H1 (cell line): Measurements from ENCODE around the gene GCLC. TPM values are rescaled to one million over a fixed set of nuclear protein-coding genes. Genes with fewer than 3 reads are reported as not detected.

Experiments
- CTCF ChIA-PET: fragments of 300-600 bp; sonication (Branson Sonifier 250); formaldehyde crosslinking; loops from one replicate; lab custom pipeline; 2021; ENCODE audit not compliant: partially characterized antibody; lab: Charles Lee
- POLR2A ChIA-PET: fragments of 300-600 bp; sonication (Branson Sonifier 250); formaldehyde crosslinking; loops from one replicate; lab custom pipeline; 2021; ENCODE audit warnings: inconsistent platforms; ENCODE audit not compliant: partially characterized antibody; lab: Charles Lee
- DNase-seq, 2 experiments: peaks; one replicate each; pipeline versions ENCODE4 v3.0.0 to v3.0.0-alpha.2; 2010 to 2022; ENCODE audit warnings: low spot score in 2 of 2, low read depth in 1 of 2, mixed read lengths in 1 of 2
- FAIRE-seq: peaks from 2 replicates; lab custom pipeline; 2011; peaks lifted over from hg19 to GRCh38; lab: Jason Lieb, UNC
- H2AFZ ChIP-seq: 2 replicates; pipeline ENCODE4 v1.8.1; 2012; ENCODE audit warnings: low read length, inconsistent platforms
- H2AK5ac ChIP-seq: 2 replicates; pipeline ENCODE4 v1.6.1; 2013; ENCODE audit warnings: low read depth, low read length
- H2BK120ac ChIP-seq: replicated peaks from 2 replicates; pipeline ENCODE3; 2013; ENCODE audit warnings: low read depth, low read length, inconsistent platforms
- H2BK12ac ChIP-seq: 2 replicates; pipeline ENCODE4 v1.6.1; 2013; ENCODE audit warnings: low read depth, low read length
- H2BK15ac ChIP-seq: 2 replicates; pipeline ENCODE4 v1.6.1; 2013; ENCODE audit warnings: low read length
- H2BK20ac ChIP-seq: 2 replicates; pipeline ENCODE4 v1.6.1; 2013; ENCODE audit warnings: low read length
- H2BK5ac ChIP-seq: 2 replicates; pipeline ENCODE4 v1.6.1; 2013; ENCODE audit warnings: low read depth, low read length
- H3K14ac ChIP-seq: 2 replicates; pipeline ENCODE4 v1.6.1; 2013; ENCODE audit warnings: inconsistent platforms; ENCODE audit not compliant: insufficient read length
- H3K18ac ChIP-seq: 2 replicates; pipeline ENCODE4 v1.6.1; 2013; ENCODE audit warnings: low read length; ENCODE audit errors: extremely low read depth
- H3K23ac ChIP-seq: 2 replicates; pipeline ENCODE4 v1.6.1; 2013; ENCODE audit warnings: inconsistent platforms; ENCODE audit not compliant: insufficient read length
- H3K23me2 ChIP-seq: 2 replicates; pipeline ENCODE4 v1.6.1; 2013; ENCODE audit warnings: low read depth, low read length
- H3K27ac ChIP-seq: 2 replicates; pipeline ENCODE4 v1.6.1; 2011; ENCODE audit warnings: low read depth, low read length, inconsistent platforms
- H3K27me3 ChIP-seq, 4 experiments: replicated peaks in 1 of 4; 1 replicate in 1 of 4; 2 replicates in 3 of 4; pipeline versions ENCODE4 v1.6.1 to v1.8.1; 2011 to 2013; ENCODE audit warnings: low read length in 3 of 4, mild to moderate bottlenecking in 3 of 4, inconsistent platforms in 2 of 4, mixed read lengths in 2 of 4, moderate library complexity in 1 of 4; ENCODE audit not compliant: control insufficient read depth in 3 of 4, insufficient read depth in 3 of 4; ENCODE audit errors: extremely low read depth in 1 of 4
- H3K36me3 ChIP-seq, 4 experiments: 2 replicates each; pipeline versions ENCODE4 v1.6.1 to v1.8.1; 2011 to 2013; ENCODE audit warnings: mild to moderate bottlenecking in 4 of 4, low read length in 3 of 4, moderate library complexity in 2 of 4, control low read depth in 1 of 4, inconsistent platforms in 1 of 4; ENCODE audit not compliant: insufficient read depth in 4 of 4, control insufficient read depth in 2 of 4
- H3K4ac ChIP-seq: replicated peaks from 2 replicates; pipeline ENCODE3; 2013; ENCODE audit warnings: low read length, low read depth, mixed read lengths, inconsistent platforms; ENCODE audit not compliant: insufficient read length
- H3K4me1 ChIP-seq, 4 experiments: replicated peaks in 1 of 4; 1 replicate in 1 of 4; 2 replicates in 3 of 4; pipeline versions ENCODE4 v1.6.1 to v1.8.1; 2011 to 2013; ENCODE audit warnings: low read length in 3 of 4, inconsistent platforms in 2 of 4, mixed read lengths in 1 of 4; ENCODE audit not compliant: insufficient read depth in 4 of 4, control insufficient read depth in 3 of 4
- H3K4me2 ChIP-seq, 2 experiments: 2 replicates each; pipeline versions ENCODE4 v1.6.1 to v1.8.1; 2011 to 2013; ENCODE audit warnings: low read depth in 2 of 2, low read length in 2 of 2, control low read depth in 1 of 2, inconsistent platforms in 1 of 2, mild to moderate bottlenecking in 1 of 2; ENCODE audit not compliant: insufficient read depth in 1 of 2
- H3K4me3 ChIP-seq, 4 experiments: fragments of 200-600, 300-600 bp in 1 of 4; sonication (generic), shearing (Covaris generic), sonication (Bioruptor Twin) in 1 of 4; 2 replicates each; pipeline versions ENCODE4 v1.5.1 to v1.8.1; 2011 to 2016; ENCODE audit warnings: low read length in 4 of 4, low read depth in 3 of 4, control low read depth in 2 of 4, inconsistent platforms in 2 of 4, mild to moderate bottlenecking in 2 of 4, mixed read lengths in 1 of 4, moderate library complexity in 1 of 4; ENCODE audit not compliant: insufficient read depth in 2 of 4; ENCODE audit errors: extremely low read depth in 1 of 4
- H3K56ac ChIP-seq: replicated peaks from 2 replicates; pipeline ENCODE3; 2013; ENCODE audit warnings: low read depth, mild to moderate bottlenecking, mixed read lengths, low read length, inconsistent platforms; ENCODE audit not compliant: insufficient read length
- H3K79me1 ChIP-seq: 2 replicates; pipeline ENCODE4 v1.6.1; 2013; ENCODE audit warnings: low read depth, low read length, control low read depth
- H3K79me2 ChIP-seq, 2 experiments: 2 replicates each; pipeline versions ENCODE4 v1.6.1 to v1.8.1; 2012 to 2013; ENCODE audit warnings: low read length in 2 of 2, mild to moderate bottlenecking in 2 of 2, inconsistent platforms in 1 of 2; ENCODE audit not compliant: insufficient read depth in 2 of 2, control insufficient read depth in 1 of 2
- H3K9ac ChIP-seq, 4 experiments: replicated peaks in 1 of 4; 1 replicate in 1 of 4; 2 replicates in 3 of 4; pipeline versions ENCODE4 v1.6.1 to v1.8.1; 2011 to 2013; ENCODE audit warnings: low read depth in 3 of 4, low read length in 3 of 4, control low read depth in 2 of 4, mild to moderate bottlenecking in 2 of 4, moderate library complexity in 2 of 4, inconsistent platforms in 1 of 4; ENCODE audit errors: extremely low read depth in 1 of 4
- H3K9me3 ChIP-seq, 2 experiments: 2 replicates each; pipeline versions ENCODE4 v1.6.1 to v1.8.1; 2012 to 2013; ENCODE audit warnings: mild to moderate bottlenecking in 2 of 2, moderate library complexity in 2 of 2, control low read depth in 1 of 2, inconsistent platforms in 1 of 2, low read depth in 1 of 2, low read length in 1 of 2, mixed read lengths in 1 of 2; ENCODE audit not compliant: insufficient read depth in 2 of 2
- H4K20me1 ChIP-seq, 2 experiments: replicated peaks in 1 of 2; 2 replicates each; pipeline versions ENCODE3 to v1.8.1; 2011 to 2013; ENCODE audit warnings: inconsistent platforms in 2 of 2, low read length in 2 of 2, mild to moderate bottlenecking in 1 of 2; ENCODE audit not compliant: insufficient read depth in 2 of 2, control insufficient read depth in 1 of 2
- H4K5ac ChIP-seq: 2 replicates; pipeline ENCODE4 v1.6.1; 2013; ENCODE audit warnings: low read length, low read depth, mixed read lengths, inconsistent platforms; ENCODE audit not compliant: insufficient read length
- H4K8ac ChIP-seq: 2 replicates; pipeline ENCODE4 v1.8.0; 2013; ENCODE audit warnings: mild to moderate bottlenecking, moderate library complexity, low read length, inconsistent platforms; ENCODE audit not compliant: insufficient read depth; ENCODE audit errors: extremely low read depth
- H4K91ac ChIP-seq: replicated peaks from 2 replicates; pipeline ENCODE3; 2013; ENCODE audit warnings: low read length, mixed read lengths, inconsistent platforms; ENCODE audit not compliant: insufficient read length
- CBX8 ChIP-seq: fragments of 300-800, 300-1000 bp; sonication (generic); IDR thresholded peaks from 2 replicates; pipeline ENCODE4 v1.7.1; 2016; ENCODE audit warnings: low read depth, low read length, borderline replicate concordance
- GTF2F1 ChIP-seq: IDR thresholded peaks from 2 replicates; pipeline ENCODE4 v1.6.1; 2012; ENCODE audit warnings: low read depth, low read length, improper control_type of control experiment, borderline replicate concordance
- KDM4A ChIP-seq: IDR thresholded peaks from one replicate; pipeline ENCODE4 v1.7.1; 2012; ENCODE audit warnings: low read depth, mild to moderate bottlenecking, moderate library complexity, low read length, inconsistent platforms; ENCODE audit not compliant: severe bottlenecking
- POLR2AphosphoS5 ChIP-seq: IDR thresholded peaks from 2 replicates; pipeline ENCODE4 v1.6.1; 2011; ENCODE audit warnings: low read depth, low read length
- TAF1 ChIP-seq: IDR thresholded peaks from 2 replicates; pipeline ENCODE4 v1.6.1; 2011; ENCODE audit warnings: mild to moderate bottlenecking, low read depth, low read length
- WGBS, 2 experiments: shearing (Covaris generic) in 1 of 2; methylation state at CpG; one replicate each; pipeline versions ENCODE4 v1.1.6 to v1.1.7; 2013 to 2015; ENCODE audit warnings: low lambda C conversion rate in 2 of 2, mixed read lengths in 2 of 2, inconsistent platforms in 1 of 2, low coverage in 1 of 2, missing lambda C conversion rate in 1 of 2; ENCODE audit not compliant: insufficient replicate concordance in 2 of 2, insufficient coverage in 1 of 2, insufficient read length in 1 of 2; ENCODE audit errors: extremely low coverage in 1 of 2, missing lambda C conversion rate in 1 of 2; 5-methylcytosine and 5-hydroxymethylcytosine counted together
- polyA plus RNA-seq, 7 experiments: library from polyadenylated mRNA; depleted of rRNA in 3 of 7; stranded (reverse) in 5 of 7; unstranded in 2 of 7; fragments of >200 nt in 5 of 7; fragments of 200-250 nt in 2 of 7; gene quantifications; 1 replicate in 5 of 7; 2 replicates in 1 of 7; 4 replicates in 1 of 7; pipeline versions ENCODE4 v1.2.1 to v1.2.3, GENCODE V29; 2011 to 2013; ENCODE audit warnings: missing spikeins in 2 of 7, mixed read lengths in 2 of 7
- total RNA-seq: library from RNA; stranded (reverse); fragmentation: NEBNext Ultra II Directional; extraction: Animal tissue kit (Norgen Biotek cat#: 25700); gene quantifications from 2 replicates; pipeline ENCODE4 v1.2.1, GENCODE V29; 2021
- TF ChIP-seq, protein P1 (sequence below): IDR thresholded peaks from 2 replicates; pipeline ENCODE4 v1.6.1; 2011; ENCODE audit warnings: low read depth, mild to moderate bottlenecking, low read length; ENCODE audit not compliant: insufficient read depth

Gene GCLC
- total and polyA plus RNA-seq, 2 of the 8 experiments (the other 6 are each of a cell fraction or from before 2014, with no cell fraction given): 15.8 to 54.0 TPM

- H3K9ac ChIP-seq: no peak overlapping the region
- no peaks in the 10 kb centered on the region for H3K9me3 ChIP-seq
- WGBS, 2 experiments: 69% methylated on average over 1 of the region's 1 CpG; no CpG with 5 or more reads in 1 of the 2 experiments
- no peaks in the 10 kb centered on the region for H3K4me1 ChIP-seq
- H3K23ac ChIP-seq: no peak overlapping the region
- H2AK5ac ChIP-seq: no peak overlapping the region
- no peaks in the 10 kb centered on the region for H3K36me3 ChIP-seq
- no peak overlapping the region for H2BK5ac ChIP-seq
- H3K4ac ChIP-seq: no peak overlapping the region
- no peak overlapping the region for H3K14ac ChIP-seq
- H4K8ac ChIP-seq: no peak overlapping the region
- FAIRE-seq (no peak), DNase-seq (no peak)
- no peaks in the 10 kb centered on the region for H3K79me1 ChIP-seq
- H3K27me3 ChIP-seq: no peaks in the 10 kb centered on the region
- TF ChIP-seq POLR2AphosphoS5 (no peak), KDM4A (no peak), CBX8 (no peak), GTF2F1 (no peak), TAF1 (no peak)
- TF ChIP-seq, protein P1, sequence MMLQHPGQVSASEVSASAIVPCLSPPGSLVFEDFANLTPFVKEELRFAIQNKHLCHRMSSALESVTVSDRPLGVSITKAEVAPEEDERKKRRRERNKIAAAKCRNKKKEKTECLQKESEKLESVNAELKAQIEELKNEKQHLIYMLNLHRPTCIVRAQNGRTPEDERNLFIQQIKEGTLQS: no peak
- H2BK15ac ChIP-seq: no peak overlapping the region
- H2BK120ac ChIP-seq: no peak overlapping the region
- no peak overlapping the region for H2AFZ ChIP-seq
- H4K5ac ChIP-seq: no peak overlapping the region
- H4K91ac ChIP-seq: no peak overlapping the region
- ChIA-PET CTCF (interaction anchor here (0.7 to 1.1 kb wide), 2 partner anchors 9 to 294 kb away, joined by 3 read pairs; no protein-coding TSS in a partner anchor), POLR2A (no interaction called here)
- no peaks in the 10 kb centered on the region for H3K23me2 ChIP-seq
- H3K27ac ChIP-seq: no peak overlapping the region
- no peaks in the 10 kb centered on the region for H4K20me1 ChIP-seq
- no peak overlapping the region for H3K56ac ChIP-seq
- no peak overlapping the region for H2BK20ac ChIP-seq
- H3K79me2 ChIP-seq: no peaks in the 10 kb centered on the region
- no peak overlapping the region for H3K18ac ChIP-seq
- H3K4me3 ChIP-seq: no peak overlapping the region
- no peak overlapping the region for H2BK12ac ChIP-seq
- H3K4me2 ChIP-seq: no peak overlapping the region
These were observed 78.6 kb downstream of the GCLC start for GRCh38 chr6:53466257-53466656.
